Measurements from ENCODE around the gene LDAH. TPM values are rescaled to one million over a fixed set of nuclear protein-coding genes. Genes with fewer than 3 reads are reported as not detected.

Gene LDAH
- total and polyA plus RNA-seq, 7 donors, result 6.0 to 18.3 (median 12.2) TPM

- intact Hi-C loops (cut with DNase I), result no loop called here
- Histone ChIP-seq H3K36me3 (no peaks in the 10 kb centered on the region), H3K4me3 (no peak overlapping the region), H3K9me3 (no peaks in the 10 kb centered on the region), H3K27ac (no peak overlapping the region), H3K4me1 (peaks cover 0 to 33% (median 24%) of the 10 kb centered on the region in 4 donors), H3K27me3 (no peaks in the 10 kb centered on the region)
- no peak for TF ChIP-seq POLR2A (IDR thresholded peaks at IDR 0.05)
- 88% methylated on average over 7 of the region's 7 CpGs for WGBS, 2 donors
- no peak for DNase-seq
Observed at GRCh38 chr2:20653695-20654534, 169.0 kb downstream of the LDAH start.

DNA sequence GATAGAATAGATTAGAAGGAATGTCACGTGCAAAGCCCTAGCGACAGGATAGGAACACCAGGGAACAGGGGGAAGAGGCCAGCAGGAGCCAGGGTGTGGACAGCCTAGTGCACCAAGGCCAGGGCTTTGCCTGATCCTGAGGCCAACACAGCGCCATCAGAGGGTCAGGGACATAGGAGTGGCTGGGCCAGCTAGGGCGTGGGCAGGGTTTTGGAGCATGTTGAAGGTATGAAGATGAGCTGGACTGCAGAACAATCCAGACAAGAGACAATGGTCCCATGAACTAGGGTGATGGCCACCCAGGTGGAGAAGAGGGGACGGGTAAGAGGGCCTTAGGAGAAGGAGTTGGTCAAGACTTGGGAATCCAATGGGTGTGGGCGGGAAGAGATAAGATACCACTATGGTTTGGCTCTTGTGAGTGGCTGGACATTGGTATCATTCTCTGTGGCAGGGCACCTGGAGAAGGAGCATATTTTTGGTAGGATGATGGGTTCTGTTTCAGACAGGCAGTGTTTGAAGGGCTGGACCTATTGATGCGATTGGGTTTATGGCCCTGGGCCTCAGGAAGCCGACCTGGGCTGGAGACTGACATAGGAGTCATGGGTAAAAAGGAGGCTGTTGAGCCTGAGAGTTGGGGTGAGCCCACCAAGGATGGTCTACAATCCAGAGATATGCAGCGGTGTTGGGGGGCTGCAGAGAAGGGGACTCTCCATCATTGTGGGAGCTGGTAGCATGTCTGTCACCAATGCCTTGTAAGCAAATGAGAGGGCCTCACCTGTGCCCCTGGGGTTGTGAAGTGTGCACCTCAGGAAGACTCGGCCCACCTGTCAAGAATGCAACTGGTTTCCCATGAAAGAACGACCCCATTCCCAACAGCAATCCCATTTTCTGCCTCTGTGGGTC is 170.0 kb downstream of the LDAH start:
- H3K4me3 ChIP-seq, result no peak overlapping the region
- H3K36me3 ChIP-seq, result no peaks in the 10 kb centered on the region
- H3K4me1 ChIP-seq, result peaks cover 0 to 40% (median 34%) of the 10 kb centered on the region in 4 donors
- no peaks in the 10 kb centered on the region for H3K27me3 ChIP-seq
- no peak for DNase-seq
- H3K27ac ChIP-seq, result peak overlapping the region in 3 of 4 donors; percentile 89 to 97 (median 94)
- no peaks in the 10 kb centered on the region for H3K9me3 ChIP-seq
- WGBS, 2 donors, result 94 to 95% methylated on average over 11 of the region's 11 CpGs
- intact Hi-C loops (cut with DNase I), result no loop called here
- TF ChIP-seq POLR2AphosphoS5 (IDR thresholded peaks at IDR 0.05) (no peak), EP300 (IDR thresholded peaks at IDR 0.05) (no peak), POLR2A (IDR thresholded peaks at IDR 0.05) (no peak)
- TF ChIP-seq, protein P1, sequence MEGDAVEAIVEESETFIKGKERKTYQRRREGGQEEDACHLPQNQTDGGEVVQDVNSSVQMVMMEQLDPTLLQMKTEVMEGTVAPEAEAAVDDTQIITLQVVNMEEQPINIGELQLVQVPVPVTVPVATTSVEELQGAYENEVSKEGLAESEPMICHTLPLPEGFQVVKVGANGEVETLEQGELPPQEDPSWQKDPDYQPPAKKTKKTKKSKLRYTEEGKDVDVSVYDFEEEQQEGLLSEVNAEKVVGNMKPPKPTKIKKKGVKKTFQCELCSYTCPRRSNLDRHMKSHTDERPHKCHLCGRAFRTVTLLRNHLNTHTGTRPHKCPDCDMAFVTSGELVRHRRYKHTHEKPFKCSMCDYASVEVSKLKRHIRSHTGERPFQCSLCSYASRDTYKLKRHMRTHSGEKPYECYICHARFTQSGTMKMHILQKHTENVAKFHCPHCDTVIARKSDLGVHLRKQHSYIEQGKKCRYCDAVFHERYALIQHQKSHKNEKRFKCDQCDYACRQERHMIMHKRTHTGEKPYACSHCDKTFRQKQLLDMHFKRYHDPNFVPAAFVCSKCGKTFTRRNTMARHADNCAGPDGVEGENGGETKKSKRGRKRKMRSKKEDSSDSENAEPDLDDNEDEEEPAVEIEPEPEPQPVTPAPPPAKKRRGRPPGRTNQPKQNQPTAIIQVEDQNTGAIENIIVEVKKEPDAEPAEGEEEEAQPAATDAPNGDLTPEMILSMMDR (IDR thresholded peaks at IDR 0.05), result no peak

- Histone ChIP-seq H3K36me3 (no peaks in the 10 kb centered on the region), H3K4me3 (no peak overlapping the region), H3K27me3 (no peaks in the 10 kb centered on the region), H3K4me1 (peaks cover 0 to 48% (median 41%) of the 10 kb centered on the region in 4 donors), H3K27ac (peak overlapping the region; percentile 89 to 97 (median 92)), H3K9me3 (no peaks in the 10 kb centered on the region)
- TF ChIP-seq POLR2A (IDR thresholded peaks at IDR 0.05) (no peak), EP300 (IDR thresholded peaks at IDR 0.05) (no peak), POLR2AphosphoS5 (IDR thresholded peaks at IDR 0.05) (no peak)
- TF ChIP-seq, protein P1 (IDR thresholded peaks at IDR 0.05), result no peak
- DNase-seq, result no peak
- intact Hi-C loops (cut with DNase I), result no loop called here
- WGBS, 2 donors, result 93 to 96% methylated on average over 7 of the region's 7 CpGs
Observed at GRCh38 chr2:20652141-20652540, 170.8 kb downstream of the LDAH start.

- intact Hi-C loops (cut with DNase I), result no loop called here
- peak overlapping the region; percentile 42 to 99 (median 74) for H3K4me3 ChIP-seq
- no peak for TF ChIP-seq EP300 (IDR thresholded peaks at IDR 0.05)
- TF ChIP-seq POLR2AphosphoS5 (IDR thresholded peaks at IDR 0.05), result no peak
- TF ChIP-seq, protein P1 (IDR thresholded peaks at IDR 0.05), result no peak
- TF ChIP-seq POLR2A (IDR thresholded peaks at IDR 0.05), result no peak
- H3K4me1 ChIP-seq, result peaks cover 0 to 52% (median 43%) of the 10 kb centered on the region in 4 donors
- H3K36me3 ChIP-seq, result peaks cover 0 to 2% (median 0%) of the 10 kb centered on the region in 4 donors
- peak overlapping the region; percentile 89 to 97 (median 92) for H3K27ac ChIP-seq
- WGBS, 2 donors, result 77 to 81% methylated on average over 7 of the region's 7 CpGs
- no peaks in the 10 kb centered on the region for H3K9me3 ChIP-seq
- H3K27me3 ChIP-seq, result no peaks in the 10 kb centered on the region
- no peak for DNase-seq
Observed at GRCh38 chr2:20651731-20652099, 171.2 kb downstream of the LDAH start.

All from sigmoid colon (tissue), 7 donors.